NCI-H2196 (cell line): ENCODE measurements around the gene STK32C.
"Not testable (repeated sequence)": the region's sequence is repeated elsewhere in the genome, so short reads cannot be mapped to it uniquely, and the experiment has no call there.

Source experiments
- DNase-seq: peaks from one replicate; lab custom pipeline; 2025; ENCODE audit not compliant: unreplicated experiment; lab: John Stamatoyannopoulos, UW

STK32C gene

DNA sequence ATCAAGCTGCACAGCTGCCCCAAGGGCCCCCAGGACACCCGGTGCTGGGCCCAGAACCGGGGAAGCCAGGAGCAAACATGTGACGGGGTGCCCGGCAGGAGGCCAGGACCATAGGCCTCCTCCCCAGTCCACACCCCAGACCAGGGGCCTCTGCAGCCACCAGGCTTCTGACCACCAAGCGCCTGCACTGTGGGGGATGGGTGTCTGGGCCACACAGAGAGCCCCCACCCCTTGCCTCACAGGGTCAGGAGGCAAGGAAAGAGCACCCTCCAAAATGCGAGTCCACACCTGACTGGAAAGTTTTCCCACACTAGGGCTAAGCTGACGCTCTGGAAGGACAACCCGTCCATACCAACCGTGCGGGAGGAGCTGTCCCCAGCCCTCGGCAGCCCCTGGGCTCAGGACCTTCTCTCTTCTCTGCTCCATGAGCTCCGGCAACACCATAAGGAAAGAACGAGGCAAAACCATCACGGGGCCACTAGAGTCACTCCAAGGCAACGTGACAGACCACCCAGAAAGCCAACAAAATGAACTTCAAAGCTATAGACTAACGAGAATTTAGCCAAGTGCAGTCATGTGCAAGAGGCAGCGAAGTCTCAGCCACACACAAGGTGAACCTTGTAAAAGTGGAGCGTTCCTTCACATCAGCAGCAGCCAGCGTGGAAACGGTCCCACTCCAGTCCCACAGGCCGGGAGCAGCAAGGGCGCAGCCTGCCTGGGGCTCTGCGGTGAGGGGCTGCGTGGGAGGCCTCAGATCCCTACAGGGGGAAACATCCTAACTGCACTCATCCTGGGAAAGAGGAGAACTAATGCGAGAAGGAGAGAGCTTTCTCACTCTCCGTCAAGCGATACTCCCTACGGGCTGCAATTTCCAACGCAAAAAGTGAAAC, 5.1 kb downstream of the STK32C start:
- no peak for DNase-seq

DNA sequence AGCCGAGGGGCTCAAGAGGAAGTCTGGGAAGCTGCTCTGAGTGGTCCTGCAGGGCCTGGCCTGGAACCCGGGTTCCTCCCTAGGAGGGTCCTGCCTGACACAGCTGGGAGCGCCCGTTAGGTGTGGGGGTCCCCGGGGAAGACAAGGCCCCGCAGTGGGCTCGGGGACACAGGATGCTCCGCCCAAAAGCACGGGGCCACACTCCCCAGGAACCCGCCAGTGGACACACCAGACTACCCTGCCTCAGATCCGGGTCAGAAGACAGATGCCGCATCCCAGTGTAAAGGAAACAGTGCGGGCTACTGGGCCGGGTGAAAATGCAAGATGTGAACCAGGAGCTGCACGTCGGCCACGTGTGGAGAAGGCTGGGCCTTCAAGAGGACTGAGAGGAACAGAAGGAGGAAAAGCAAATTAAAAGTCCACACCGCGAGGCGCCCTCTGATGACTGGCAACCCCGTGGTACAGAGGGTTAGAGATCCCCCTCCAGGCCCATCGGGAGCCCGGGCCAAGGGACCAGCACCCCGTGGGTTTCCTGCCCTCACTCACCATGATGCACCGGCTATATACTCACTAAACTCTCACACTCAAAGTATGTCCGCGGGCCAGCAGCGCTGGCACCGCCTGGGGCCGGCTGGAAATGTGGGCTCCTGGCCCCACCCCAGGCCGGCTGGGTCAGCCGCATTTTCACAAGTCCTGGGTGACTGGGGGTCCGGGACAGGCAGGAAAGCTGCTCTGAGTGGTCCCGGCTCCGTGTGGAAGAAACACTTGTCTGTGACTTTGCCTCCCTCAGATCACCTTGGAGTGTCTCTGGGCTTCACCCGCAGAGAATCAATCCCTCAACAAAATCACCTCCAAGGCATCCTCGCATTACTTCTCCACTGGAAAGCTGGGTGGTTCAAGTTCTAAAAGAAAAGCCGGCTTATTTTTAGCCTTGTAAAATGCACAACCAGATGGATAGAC, 6.1 kb downstream of the STK32C start:
- no peak for DNase-seq

DNA sequence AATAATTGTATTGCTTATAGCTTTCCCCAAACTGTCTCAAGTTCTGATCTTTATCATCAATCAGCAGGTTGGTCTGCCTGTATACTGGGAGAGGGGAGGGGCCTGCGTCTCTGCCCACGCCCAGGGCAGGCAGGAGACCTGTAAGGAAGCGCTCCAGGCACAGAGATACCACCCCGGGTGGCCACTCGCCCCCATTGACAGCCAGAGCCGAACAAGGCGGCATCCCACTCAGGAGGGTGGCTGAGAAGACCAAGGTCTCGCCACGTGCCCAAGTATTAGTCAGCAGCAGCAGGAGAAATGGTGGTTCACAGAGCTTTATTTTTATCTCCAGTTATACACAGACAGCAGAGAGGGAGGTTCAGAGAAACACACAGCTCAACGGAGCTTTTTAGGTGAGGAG, 7.2 kb downstream of the STK32C start:
- DNase-seq: no peak

DNA sequence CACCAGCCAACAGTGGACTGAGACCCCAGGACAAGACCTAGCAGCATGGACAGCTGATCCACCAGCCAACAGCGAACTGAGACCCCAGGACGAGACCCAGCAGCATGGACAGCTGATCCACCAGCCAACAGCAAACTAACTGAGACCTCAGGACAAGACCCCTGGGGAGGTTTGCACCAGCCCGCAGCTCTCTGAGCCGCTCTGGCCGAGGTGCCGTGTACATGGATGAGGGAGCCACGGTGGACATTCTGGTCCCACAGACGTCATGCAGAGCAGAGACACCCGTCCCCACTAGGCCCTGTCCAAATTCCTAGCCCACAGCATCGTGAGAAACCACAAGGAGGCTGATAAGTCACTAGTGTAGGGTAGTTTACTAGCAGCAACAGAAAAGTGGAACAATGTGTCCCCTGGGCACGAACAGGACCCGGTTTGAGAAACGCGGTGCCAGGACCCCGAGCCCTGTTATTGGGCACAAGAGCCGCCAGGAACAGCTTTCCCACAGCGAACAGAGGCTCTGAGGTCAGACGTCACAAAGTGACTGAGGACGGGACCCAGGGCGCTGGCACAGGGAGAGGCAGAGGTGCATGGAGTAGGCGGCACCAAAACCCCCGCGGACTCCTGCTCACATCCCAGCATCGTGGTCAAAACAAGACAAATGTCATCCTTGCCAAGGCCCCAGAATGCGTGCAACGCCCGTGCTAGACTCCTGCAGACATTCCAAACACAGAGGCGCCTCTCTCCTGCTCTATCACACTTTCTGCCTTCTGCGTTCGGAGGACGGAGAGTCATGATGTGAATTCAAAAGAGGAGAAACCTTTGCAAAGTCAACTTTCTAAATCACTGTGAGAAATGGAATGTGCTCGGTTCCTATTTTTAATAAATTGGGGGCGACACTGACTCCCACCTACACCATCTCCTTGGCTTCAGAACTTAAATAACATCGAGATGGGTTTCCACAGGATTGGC, 8.1 kb downstream of the STK32C start:
- DNase-seq: no peak

DNA sequence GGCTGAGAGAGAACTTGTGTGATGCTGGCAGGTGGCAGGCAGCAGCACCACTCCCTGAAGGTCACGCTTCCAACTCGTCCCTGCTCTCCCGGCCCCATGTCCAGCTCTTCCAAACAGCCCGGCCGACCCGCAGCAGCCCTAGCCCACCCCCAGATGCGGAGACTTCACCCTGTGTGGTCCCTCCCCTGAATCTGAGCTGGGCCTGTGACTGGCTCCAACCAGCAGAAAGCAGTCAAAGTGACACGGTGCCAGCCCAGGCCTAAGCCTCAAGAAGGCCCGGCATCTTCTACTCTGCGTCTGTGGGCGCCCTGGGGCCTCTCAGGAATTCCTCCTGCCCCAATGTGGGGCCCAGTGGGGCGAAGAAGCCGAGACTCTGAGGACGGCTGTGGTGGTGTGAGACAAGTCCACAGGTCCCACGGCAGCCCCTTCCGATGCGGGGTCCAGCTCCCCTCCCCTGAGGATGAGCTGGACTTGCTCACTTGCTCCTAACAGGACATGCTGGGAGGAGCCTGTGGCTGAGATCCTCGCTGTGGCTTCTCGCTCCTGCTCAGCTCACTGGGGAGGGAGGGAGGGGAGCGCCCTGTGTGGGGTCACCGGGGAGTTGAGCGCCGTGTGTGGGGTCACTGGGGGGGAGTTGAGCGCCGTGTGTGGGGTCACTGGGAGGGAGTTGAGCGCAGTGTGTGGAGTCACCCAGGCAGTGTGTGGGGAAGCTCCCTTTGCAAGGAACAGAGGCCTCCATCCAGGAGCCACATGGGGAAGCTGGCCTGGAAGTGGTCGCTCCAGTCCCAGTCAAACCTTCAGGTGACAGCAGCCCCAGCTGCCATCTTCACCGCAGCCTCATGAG, 9.5 kb downstream of the STK32C start:
- DNase-seq: no peak

DNA sequence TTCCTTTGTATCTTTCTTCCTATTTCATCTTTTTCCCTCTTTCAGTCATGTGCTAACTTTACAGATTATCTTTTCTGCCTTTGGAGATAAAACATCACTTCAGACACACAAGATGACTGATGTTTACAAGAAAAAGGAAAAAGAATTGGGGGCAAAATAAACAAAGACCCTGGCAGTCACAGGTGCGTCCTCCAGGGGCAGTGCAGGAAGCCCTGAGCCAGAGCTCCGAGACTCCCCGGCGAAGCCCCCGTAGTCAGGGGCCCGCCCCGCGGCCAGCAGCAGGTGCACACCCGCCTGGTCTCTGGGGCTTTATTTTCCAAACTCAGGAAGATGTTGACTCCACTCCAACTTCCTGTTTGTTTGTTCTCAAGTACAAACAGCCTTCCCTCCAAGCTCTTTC, 10.2 kb downstream of the STK32C start:
- DNase-seq: no peak

DNA sequence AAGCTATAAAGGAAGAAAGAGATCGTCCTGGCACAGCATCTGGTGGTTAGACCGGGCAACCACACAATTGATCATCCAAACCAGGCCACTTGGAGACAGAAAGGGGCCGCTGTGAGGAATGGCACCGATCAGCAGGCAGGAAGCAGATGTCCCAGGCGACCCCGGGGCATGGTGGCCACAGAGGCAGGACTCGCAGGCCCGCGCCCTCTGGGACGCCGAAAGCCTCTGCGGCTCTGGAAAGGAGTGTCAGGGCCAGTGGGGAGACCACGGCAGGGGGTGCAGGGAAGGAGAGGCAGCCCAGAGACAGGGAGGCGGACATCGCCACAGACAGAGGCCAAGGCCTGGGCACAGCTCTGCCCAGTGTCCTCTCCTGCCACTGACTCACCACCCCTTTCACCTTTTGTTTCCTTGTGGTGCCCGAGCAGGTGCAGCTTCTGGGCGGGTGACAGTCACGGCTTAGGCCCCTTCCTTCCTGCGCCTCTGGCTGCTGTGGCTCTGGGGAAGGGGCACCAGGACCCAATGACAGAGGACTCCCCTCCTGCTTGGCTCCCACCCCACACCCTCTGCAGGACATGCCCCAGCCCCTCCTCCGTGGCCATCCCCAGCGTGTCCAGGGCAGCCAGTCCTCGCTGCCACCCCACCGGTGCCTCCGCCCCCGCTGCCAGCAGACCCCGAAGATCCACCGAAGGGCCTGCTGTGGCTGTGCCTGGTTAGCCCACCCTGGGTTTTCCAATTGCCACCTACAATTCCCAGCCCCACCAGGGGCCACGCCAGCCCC, 10.9 kb downstream of the STK32C start:
- no peak for DNase-seq

DNA sequence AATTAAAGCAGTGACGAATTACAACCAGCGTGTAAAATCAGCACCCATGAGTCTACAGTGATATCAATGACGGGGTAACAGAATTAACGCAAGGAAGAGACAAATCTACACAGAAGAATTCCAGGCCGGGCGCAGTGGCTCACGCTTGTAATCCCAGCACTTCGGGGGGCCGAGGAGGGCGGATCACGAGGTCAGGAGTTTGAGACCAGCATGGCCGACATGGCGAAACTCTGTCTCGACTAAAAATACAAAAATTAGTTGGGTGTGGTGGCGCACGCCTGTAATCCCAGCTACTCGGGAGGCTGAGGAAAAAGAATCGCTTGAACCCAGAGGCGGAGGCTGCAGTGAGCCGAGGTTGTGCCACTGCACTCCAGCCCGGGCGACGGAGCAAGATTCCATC, 12.3 kb downstream of the STK32C start:
- DNase-seq: not testable (repeated sequence)

DNA sequence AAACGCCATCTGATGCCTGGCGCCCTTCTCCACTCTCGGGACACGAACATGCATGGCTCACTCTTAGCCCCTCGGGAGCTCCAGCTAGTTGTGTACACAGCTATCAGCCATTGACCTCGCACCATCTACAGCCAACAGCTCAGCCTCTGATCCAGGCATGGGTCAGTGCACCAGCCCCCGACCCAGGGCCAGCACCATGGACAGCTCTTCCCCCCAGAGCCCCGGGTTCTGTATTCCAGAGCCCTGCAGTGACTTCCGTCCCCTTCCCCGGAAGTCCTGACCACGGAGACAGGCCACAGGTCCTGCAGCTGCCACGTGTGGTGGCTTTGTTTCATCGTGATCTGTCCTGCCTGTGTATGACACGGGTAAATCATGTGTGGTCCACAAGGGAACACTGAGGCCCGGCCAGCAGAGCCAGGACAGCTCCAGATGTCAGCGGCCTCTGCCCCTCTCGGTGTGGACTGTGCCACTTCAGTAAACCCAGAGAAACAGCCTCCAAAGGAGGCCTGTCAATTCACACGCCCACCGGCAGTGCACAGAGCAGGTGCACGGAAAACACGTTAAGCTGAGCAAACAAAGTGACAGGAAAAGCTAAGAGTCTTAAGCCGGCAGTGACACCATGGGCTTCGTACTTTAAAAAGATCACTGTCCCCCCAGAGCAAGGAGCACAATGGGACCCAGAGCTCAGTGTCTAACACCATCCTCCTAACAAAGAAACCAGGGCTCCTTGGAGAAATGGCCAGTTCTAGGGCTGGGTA, 13.0 kb downstream of the STK32C start:
- DNase-seq: no peak

DNA sequence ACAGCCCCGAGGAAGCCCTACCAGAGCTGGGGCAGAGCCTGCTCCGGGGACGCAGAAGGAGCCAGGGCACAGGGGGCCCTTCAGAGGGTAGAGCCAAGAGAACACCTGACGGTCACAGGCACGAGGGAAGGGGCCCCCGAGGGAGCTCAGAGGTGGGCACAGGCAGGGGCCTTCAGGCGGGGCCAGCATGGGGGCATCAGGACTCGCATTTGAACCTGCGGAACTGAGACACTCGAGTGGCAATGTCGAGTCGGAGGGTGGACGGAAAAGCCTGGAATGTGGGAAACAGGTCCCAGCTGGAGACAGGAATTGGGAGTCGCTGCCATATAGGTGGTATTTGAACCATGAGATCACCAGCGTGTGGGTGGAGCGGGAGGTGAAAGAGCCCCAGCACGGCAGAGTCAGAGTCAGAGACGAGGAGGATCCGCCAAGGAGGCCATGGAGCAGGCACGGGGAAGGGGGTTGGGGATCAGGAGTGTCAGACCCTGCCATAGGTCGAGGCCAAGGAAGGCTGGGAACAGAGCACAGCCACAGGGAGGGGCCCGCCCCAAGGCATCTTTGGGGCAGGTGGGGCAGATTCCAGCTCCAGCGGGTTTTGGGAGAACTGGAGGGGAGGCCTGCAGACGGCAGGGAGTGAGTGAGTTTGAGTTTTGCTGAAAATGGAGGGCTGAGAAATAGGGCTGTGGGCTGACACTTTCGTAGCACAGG, 13.8 kb downstream of the STK32C start:
- DNase-seq: no peak

DNA sequence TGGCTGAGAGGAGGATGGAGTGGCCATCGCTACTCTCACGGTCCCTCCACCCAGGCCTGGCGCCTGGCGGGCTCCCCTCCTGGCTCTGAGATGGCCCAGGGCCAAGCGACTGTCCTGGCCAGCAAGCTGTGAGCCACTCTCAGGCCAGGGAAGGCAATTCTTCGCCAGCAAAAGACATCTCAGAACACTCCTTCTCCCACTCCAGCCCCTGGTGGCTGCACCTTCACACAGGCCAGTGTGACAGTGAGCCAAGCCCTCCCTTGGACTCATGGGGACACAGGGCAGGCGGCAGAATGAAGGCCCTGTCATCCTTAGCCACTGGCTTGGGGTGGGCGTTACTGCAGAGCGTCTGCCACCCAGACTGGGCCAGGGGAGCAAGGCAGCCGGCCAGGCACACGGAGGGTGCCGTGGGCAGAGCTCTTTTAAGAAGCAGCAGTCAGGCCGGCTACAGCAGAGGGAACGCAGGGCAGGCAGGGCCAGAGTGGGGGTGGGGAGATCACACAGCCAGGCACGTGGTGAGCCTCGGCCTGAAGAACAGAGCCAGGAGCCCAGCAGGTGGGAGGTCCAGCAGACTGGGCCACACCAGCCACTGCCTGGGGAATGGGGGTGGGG, 14.4 kb downstream of the STK32C start:
- DNase-seq: peak; percentile 1

DNA sequence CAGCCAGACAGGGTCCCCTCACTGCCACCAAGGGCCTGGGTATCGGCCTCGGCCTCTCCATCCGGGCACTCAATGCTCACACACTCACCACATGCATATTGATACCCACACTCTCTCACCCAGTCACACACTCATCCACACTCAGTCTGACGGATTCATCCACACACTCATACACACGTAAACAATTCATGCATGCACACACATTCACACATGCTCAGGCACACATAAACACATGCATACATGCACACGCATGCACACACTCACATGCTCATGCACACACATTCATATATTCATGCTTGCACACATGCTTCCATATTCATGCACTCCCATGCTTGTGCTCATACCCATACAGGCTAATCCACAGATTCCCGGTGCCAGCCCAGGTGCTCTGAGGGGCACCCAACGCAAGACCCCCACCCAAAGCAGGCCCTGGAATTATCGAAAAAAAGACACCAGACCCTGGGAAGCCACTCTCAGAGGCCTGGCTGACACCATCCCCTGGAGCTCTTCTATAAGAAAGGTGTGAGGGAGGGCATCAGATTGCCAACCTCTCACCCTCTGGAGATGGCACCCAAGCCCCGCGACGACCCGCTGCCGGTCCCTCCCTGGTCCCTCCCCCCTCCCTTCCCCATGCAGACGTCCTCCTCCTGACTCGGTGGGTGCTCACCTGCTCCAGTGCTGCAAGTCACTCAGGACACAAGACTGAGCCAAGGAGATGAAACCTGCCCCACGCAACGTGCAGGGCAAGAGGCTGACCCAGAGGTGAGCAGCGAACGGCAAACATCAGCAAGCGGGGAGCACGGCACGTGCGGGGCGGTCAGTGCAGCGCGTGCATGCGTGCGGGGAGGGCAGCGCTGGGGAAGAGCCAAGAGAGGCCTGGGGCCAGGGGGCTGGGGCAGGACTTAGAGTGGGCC, 15.2 kb downstream of the STK32C start:
- DNase-seq: no peak

DNA sequence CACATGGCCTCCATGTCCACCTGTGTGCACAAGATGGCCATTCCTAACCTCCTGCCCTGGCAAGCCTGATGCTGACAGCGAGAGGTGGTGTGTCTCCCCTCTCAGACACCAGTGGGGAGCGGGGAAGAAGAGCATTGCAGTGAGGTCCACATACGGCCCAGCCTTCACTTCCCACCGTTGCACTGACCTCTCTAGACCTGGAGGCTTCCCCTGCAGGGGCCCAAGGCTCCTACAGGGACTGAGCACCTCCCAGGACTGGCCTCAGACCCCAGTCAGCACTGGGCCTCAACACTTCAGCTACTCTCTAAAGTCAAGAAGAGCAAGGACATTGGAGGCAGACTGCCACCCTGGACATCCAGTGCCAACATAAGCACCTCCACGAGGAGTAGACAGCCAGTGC, 15.9 kb downstream of the STK32C start:
- no peak for DNase-seq

DNA sequence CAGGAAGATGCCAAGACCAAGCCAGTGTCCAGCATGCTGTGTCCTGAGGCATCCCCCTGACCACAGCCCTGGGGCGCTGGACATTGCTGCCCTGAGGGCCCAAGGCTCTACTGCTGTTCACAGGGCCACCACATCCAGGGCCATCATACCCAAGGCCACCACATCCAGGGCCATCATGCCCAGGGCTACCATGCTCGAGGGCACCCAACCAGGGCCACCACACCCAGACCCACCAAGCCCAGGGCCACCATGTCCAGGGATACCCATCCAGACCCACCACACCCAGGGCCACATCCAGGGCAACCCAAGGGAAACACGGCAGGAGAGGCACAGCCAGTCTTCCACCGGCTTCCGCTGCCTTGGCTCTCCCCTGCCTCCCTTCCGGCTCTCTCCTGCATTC, 17.1 kb downstream of the STK32C start:
- DNase-seq: no peak

DNA sequence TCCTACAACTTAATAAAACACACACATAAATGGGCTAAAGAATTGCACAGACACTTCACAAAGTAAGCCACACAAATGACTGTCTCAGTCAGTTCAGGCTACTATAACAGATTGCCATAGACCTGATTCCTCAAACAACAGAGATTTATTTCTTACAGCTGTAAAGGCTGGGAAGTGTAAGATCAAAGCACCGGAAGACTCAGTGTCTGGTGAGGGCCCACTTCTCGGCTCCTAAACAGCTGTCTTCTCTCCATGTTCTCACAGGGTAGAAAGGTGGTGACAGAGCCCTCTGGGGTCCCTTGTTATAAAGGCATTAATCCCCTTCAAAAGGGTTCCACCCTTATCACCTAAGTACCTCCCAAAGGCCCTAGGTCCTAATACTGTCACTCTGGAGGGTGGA, 18.3 kb downstream of the STK32C start:
- DNase-seq: no peak
